HG03575 (cell line): ENCODE data around the gene CS.
"Not testable (repeated sequence)": the region's sequence is repeated elsewhere in the genome, so short reads cannot be mapped to it uniquely, and the experiment has no call there.

Source experiments
- ATAC-seq: cut with Tn5 transposase; IDR thresholded peaks from one replicate; pipeline ENCODE4 v1.9.1; 2021; ENCODE audit not compliant: unreplicated experiment, insufficient number of reproducible peaks, low FRiP score; ENCODE audit errors: extremely low read depth

The CS gene

GRCh38 chr12:56286044-56286830 is 13.9 kb downstream of the CS start:
- ATAC-seq, result no peak

DNA sequence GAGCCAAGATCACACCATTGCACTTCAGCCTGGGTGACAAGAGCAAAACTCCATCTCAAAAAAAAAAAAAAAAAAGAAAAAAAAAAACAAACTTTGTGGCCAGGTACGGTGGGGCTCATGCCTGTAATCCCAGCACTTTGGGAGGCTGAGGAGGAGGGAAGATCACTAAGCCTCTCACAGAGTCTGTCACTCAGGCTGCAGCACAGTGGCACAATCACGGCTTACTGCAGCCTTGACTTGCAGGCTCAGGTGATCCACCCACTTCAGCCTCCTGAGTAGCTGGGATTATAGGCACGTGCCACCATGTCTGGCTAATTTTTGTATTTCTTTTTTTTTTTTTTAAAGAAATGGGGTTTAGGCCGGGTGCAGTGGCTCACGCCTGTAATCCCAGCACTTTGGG is 15.9 kb downstream of the CS start:
- not testable (repeated sequence) for ATAC-seq

DNA sequence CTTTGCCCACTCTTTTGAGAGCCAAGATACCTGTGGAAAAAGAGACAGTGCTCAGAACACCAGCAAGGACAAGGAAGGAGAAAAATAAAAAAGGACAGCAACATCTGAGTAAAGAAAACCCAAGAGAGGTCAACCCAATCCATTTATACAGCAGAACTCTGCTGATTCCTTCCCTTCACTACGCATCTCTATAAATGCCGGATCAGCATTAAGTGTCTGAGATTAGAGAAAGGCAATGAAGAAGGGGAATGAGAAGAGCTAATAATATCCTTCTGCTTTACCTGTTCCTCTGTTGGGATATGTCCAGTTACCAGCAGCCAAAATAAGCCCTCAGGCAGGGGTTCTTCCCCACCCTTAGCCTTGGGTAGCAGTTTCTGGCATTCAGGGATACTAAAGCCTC is 17.6 kb downstream of the CS start:
- ATAC-seq, result no peak

DNA sequence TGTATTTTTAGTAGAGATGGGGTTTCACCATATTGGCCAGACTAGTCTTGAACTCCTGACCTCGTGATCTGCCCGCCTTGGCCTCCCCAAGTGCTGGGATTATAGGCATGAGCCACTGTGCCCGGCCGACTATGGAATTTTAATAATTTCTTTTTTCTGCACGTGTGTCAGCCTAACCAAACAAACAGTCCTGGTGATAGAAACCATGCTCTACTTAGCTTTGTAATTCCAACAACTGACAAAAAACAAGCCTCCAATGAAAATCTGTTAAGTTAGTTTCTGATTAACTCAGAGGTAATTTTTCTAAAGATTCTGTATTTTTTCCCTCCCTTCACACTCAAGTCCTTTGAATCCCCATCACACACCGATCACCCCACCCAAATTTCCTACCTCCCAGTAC is 18.1 kb downstream of the CS start:
- ATAC-seq, result no peak

DNA sequence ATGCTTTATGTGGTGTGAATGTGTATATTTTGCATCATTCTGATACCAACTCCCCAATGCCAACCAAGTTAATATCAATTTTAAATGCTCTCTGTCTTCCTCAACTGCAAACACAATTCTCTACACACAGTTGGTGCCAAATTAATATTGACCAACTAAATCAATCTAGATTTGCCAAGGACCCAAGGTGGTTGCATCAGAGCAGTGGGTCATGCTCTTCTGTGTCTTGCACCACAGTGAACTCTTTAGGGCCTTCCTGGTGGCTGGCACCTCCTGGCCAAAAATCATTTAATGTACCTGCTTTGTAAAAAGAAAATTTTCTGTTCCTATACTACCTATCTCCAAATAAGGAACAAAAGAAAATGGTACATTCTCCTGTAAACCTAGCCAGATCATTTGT is 19.3 kb downstream of the CS start:
- no peak for ATAC-seq

DNA sequence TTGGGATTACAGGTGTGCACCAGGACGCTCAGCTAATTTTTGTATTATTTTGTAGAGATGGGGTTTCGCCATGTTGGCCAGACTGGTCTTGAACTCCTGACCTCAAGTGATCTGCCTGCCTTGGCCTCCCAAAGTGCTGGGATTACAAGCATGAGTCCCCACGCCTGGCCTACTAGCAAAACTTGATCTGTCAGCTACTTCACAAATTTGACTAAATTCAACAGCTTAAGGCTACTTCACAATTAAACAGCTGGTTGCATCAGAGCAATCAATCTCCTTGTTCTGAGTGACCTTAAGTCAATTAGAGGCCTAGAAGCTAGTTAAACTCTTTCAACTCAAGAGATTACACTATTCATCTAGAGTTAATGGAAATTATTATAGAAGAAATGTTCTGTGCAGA is 21.2 kb downstream of the CS start:
- ATAC-seq, result no peak

- ATAC-seq, result no peak
Measured at GRCh38 chr12:56274299-56274698, 25.8 kb downstream of the CS start.

- ATAC-seq, result not testable (repeated sequence)
Measured at GRCh38 chr12:56272468-56272867, 27.7 kb downstream of the CS start.

GRCh38 chr12:56271031-56271430 is 29.1 kb downstream of the CS start:
- no peak for ATAC-seq

DNA sequence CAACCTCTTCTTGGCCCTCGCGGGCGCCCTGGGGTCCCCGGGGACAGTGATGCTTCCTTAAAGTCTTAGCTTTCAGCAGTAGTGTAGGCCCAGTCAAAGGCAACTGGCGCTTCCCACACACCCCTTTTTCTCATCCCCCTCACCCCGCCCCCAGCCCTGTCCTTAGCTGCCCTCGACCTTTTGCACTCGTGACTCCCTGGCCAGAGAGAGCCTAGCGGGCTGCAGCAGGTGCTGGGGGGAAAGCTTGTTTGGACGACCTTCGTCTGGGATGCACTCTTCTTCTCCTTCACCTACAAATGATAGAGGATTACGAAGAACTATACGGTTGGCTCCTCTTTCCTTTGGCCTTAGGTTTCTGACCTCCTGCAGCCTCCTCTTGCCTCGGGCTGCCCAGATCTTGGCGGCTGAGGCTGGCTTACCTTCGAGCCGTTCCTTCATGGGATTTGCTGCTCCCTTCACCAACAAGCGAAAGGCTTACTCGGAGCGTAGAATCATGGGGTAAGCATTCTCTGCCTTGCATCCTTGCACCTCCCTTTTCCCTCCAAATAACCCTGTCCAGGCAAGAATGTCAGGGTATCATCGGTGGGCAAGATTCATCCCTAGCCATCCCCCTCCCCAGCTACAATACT is 32.6 kb downstream of the CS start:
- ATAC-seq, result no peak

GRCh38 chr12:56266693-56267442 is 33.3 kb downstream of the CS start, which contains the start of gene COQ10A:
Gene COQ10A (plus strand): TSS chr12:56266942. CDS start chr12:56267119, 177 bp downstream.
- ATAC-seq, result no peak

- not testable (repeated sequence) for ATAC-seq
Measured at GRCh38 chr12:56266068-56266692, 34.0 kb downstream of the CS start.

DNA sequence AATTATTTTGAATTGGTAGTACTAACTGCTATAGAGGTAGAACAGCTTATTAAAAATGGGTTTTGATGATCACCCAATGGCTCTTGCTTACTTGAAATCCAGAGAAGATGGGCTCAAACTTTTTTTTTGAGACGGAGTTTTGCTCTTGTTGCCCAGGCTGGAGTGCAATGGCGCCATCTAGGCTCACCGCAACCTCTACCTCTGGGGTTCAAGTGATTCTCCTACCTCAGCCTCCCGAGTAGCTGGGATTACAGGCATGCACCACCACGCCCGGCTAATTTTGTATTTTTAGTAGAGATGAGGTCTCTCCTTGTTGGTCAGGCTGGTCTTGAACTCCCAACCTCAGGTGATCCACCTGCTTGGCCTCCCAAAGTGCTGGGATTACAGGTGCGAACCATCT is 37.2 kb downstream of the CS start:
- not testable (repeated sequence) for ATAC-seq

DNA sequence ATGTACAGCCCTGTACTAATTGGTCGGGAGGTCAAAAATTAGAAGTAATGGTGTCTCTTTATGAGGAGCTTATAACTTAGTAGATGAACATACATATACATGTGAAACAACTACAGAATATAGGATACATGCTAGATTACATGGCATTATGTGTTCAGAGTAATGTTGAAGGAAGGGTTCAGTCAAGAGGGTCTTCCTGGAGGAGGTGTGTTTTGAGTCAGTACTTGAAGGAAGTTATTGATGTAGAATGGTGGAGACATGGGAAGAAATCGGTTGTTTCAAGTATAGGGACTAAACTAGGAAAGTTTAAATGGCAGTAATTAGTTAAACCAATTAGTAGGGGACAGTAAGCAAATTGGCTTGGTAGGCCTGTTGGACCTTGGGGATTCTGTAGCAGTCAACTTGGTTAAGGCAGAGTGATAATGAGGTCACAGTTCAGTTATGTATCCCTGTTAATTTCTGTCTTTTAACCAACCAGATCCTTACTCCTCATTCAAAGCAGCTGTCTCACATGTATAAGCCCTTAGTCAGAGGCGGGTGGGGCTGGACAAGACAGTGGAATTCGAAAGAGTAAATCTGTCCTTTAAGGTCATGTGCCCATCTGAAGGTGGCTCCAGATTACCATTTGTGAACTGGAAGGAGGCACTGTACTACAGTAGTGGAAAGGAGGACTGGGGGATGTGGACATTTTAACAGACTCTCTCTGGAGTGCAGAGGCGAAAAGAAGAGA is 38.5 kb downstream of the CS start:
- ATAC-seq, result no peak

- no peak for ATAC-seq
Measured at GRCh38 chr12:56260921-56261320, 39.2 kb downstream of the CS start.

DNA sequence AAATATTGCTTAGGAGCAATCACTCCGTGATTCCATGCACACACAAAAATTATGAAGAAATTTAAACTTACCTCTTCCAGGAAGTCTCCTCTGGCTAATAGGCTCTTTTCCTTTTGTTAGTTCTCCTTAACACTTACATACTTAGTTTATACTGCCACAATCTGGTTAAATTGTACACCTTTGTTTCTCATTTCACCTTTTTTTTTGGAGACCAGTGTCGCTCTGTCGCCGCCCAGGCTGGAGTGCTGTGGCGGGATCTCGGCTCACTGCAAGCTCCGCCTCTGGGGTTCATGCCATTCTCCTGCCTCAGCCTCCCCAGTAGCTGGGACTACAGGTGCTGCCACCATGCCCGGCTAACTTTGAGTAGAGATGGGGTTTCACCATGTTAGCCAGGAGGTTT is 39.8 kb downstream of the CS start:
- ATAC-seq, result no peak

GRCh38 chr12:56258820-56259183 is 41.3 kb downstream of the CS start:
- ATAC-seq, result no peak

GRCh38 chr12:56258068-56258819 is 41.9 kb downstream of the CS start, which contains the start of gene ANKRD52:
Gene ANKRD52 (minus strand): TSS chr12:56258384. CDS start chr12:56258269, 115 bp downstream.
- no peak for ATAC-seq
